ENCODE data around the gene TMEM255A. TPM values are rescaled to one million over a fixed set of nuclear protein-coding genes. Genes with fewer than 3 reads are reported as not detected.

Gene TMEM255A
- total RNA-seq, 1 donor from 2014 or later = 4.6 TPM

- Histone ChIP-seq H2AFZ (ENCODE audit: low read depth, low read length) (no peak overlapping the region), H3K4me3 (ENCODE audit: insufficient read depth, low read depth, low read length) (no peak overlapping the region), H3K36me3 (ENCODE audit: insufficient read depth, low read length) (no peaks in the 10 kb centered on the region), H3K9ac (ENCODE audit: low read length) (no peak overlapping the region), H3K4me2 (ENCODE audit: low read length) (no peak overlapping the region), H3K4me1 (ENCODE audit: insufficient read depth, low read length) (no peaks in the 10 kb centered on the region), H3K27me3 (ENCODE audit: insufficient read depth, low read length) (no peaks in the 10 kb centered on the region), H3K27ac (ENCODE audit: low read depth, low read length) (no peak overlapping the region), H3K79me2 (ENCODE audit: insufficient read depth, low read length) (no peaks in the 10 kb centered on the region), H4K20me1 (ENCODE audit: insufficient read depth, low read length) (no peaks in the 10 kb centered on the region), H3K9me3 (ENCODE audit: insufficient read depth, low read depth, low read length) (no peaks in the 10 kb centered on the region)
- H3K9me3 Mint-ChIP-seq (ENCODE audit: unreplicated experiment) = no peaks in the 10 kb centered on the region
- FAIRE-seq (peak; percentile 13), DNase-seq (ENCODE audit: low read depth) (no peak)
- no peak overlapping the region for H3K27ac Mint-ChIP-seq (ENCODE audit: unreplicated experiment)
- peaks cover 8% of the 10 kb centered on the region for H3K4me1 Mint-ChIP-seq (ENCODE audit: low read depth, unreplicated experiment)
- no peak overlapping the region for H3K4me3 Mint-ChIP-seq (ENCODE audit: unreplicated experiment)
- H3K27me3 Mint-ChIP-seq (ENCODE audit: low read depth, unreplicated experiment) = no peaks in the 10 kb centered on the region
- H3K36me3 Mint-ChIP-seq (ENCODE audit: low read depth, unreplicated experiment) = no peaks in the 10 kb centered on the region
- no peak for TF ChIP-seq EZH2 (IDR thresholded peaks at IDR 0.05; ENCODE audit: insufficient read depth, low read length)
These were observed 13.3 kb downstream of the TMEM255A start for GRCh38 chrX:120297923-120298322.

- Mint-ChIP-seq H3K9me3 (ENCODE audit: unreplicated experiment) (no peaks in the 10 kb centered on the region), H3K27ac (ENCODE audit: unreplicated experiment) (no peak overlapping the region), H3K36me3 (ENCODE audit: low read depth, unreplicated experiment) (no peaks in the 10 kb centered on the region), H3K4me3 (ENCODE audit: unreplicated experiment) (no peak overlapping the region), H3K27me3 (ENCODE audit: low read depth, unreplicated experiment) (no peaks in the 10 kb centered on the region), H3K4me1 (ENCODE audit: low read depth, unreplicated experiment) (no peaks in the 10 kb centered on the region)
- Histone ChIP-seq H3K4me3 (ENCODE audit: insufficient read depth, low read depth, low read length) (no peak overlapping the region), H4K20me1 (ENCODE audit: insufficient read depth, low read length) (no peaks in the 10 kb centered on the region), H3K79me2 (ENCODE audit: insufficient read depth, low read length) (no peaks in the 10 kb centered on the region), H3K27ac (ENCODE audit: low read depth, low read length) (no peak overlapping the region), H3K36me3 (ENCODE audit: insufficient read depth, low read length) (no peaks in the 10 kb centered on the region), H3K4me1 (ENCODE audit: insufficient read depth, low read length) (no peaks in the 10 kb centered on the region), H3K9me3 (ENCODE audit: insufficient read depth, low read depth, low read length) (no peaks in the 10 kb centered on the region), H3K27me3 (ENCODE audit: insufficient read depth, low read length) (no peaks in the 10 kb centered on the region), H2AFZ (ENCODE audit: low read depth, low read length) (no peak overlapping the region), H3K9ac (ENCODE audit: low read length) (no peak overlapping the region), H3K4me2 (ENCODE audit: low read length) (no peak overlapping the region)
- FAIRE-seq = no peak
- TF ChIP-seq EZH2 (IDR thresholded peaks at IDR 0.05; ENCODE audit: insufficient read depth, low read length) (no peak), CTCF (IDR thresholded peaks at IDR 0.05; ENCODE audit: insufficient read depth, low read depth, low read length) (no peak)
- DNase-seq (ENCODE audit: low read depth) = no peak
These were observed 16.6 kb downstream of the TMEM255A start for GRCh38 chrX:120294651-120295050.

- H3K4me1 ChIP-seq (ENCODE audit: insufficient read depth, low read length) = no peaks in the 10 kb centered on the region
- H3K36me3 Mint-ChIP-seq (ENCODE audit: low read depth, unreplicated experiment) = no peaks in the 10 kb centered on the region
- TF ChIP-seq CTCF (IDR thresholded peaks at IDR 0.05; ENCODE audit: insufficient read depth, low read depth, low read length) (no peak), EZH2 (IDR thresholded peaks at IDR 0.05; ENCODE audit: insufficient read depth, low read length) (no peak)
- no peak overlapping the region for H3K27ac Mint-ChIP-seq (ENCODE audit: unreplicated experiment)
- no peak for DNase-seq (ENCODE audit: low read depth)
- no peaks in the 10 kb centered on the region for H3K27me3 ChIP-seq (ENCODE audit: insufficient read depth, low read length)
- H3K9ac ChIP-seq (ENCODE audit: low read length) = no peak overlapping the region
- H2AFZ ChIP-seq (ENCODE audit: low read depth, low read length) = no peak overlapping the region
- H3K79me2 ChIP-seq (ENCODE audit: insufficient read depth, low read length) = no peaks in the 10 kb centered on the region
- no peak overlapping the region for H3K27ac ChIP-seq (ENCODE audit: low read depth, low read length)
- H3K4me1 Mint-ChIP-seq (ENCODE audit: low read depth, unreplicated experiment) = no peaks in the 10 kb centered on the region
- no peak overlapping the region for H3K4me3 ChIP-seq (ENCODE audit: insufficient read depth, low read depth, low read length)
- FAIRE-seq = no peak
- no peaks in the 10 kb centered on the region for H3K27me3 Mint-ChIP-seq (ENCODE audit: low read depth, unreplicated experiment)
- H4K20me1 ChIP-seq (ENCODE audit: insufficient read depth, low read length) = no peaks in the 10 kb centered on the region
- H3K9me3 ChIP-seq (ENCODE audit: insufficient read depth, low read depth, low read length) = no peaks in the 10 kb centered on the region
- H3K4me2 ChIP-seq (ENCODE audit: low read length) = no peak overlapping the region
- H3K4me3 Mint-ChIP-seq (ENCODE audit: unreplicated experiment) = no peak overlapping the region
- H3K36me3 ChIP-seq (ENCODE audit: insufficient read depth, low read length) = no peaks in the 10 kb centered on the region
- H3K9me3 Mint-ChIP-seq (ENCODE audit: unreplicated experiment) = no peaks in the 10 kb centered on the region
These were observed 18.2 kb downstream of the TMEM255A start for GRCh38 chrX:120293015-120293414.
